SK-MEL-5 (cell line): Measurements from ENCODE around the gene RPS25. TPM values are rescaled to one million over a fixed set of nuclear protein-coding genes. Genes with fewer than 3 reads are reported as not detected.
"Not testable (repeated sequence)": the region's sequence is repeated elsewhere in the genome, so short reads cannot be mapped to it uniquely, and the experiment has no call there.

Experiments used
- DNase-seq: peaks from one replicate; pipeline ENCODE4 v3.0.0-alpha.2; 2016; ENCODE audit warnings: low read depth, low spot score
- in situ Hi-C: cut with HindIII; loops from 2 replicates; pipeline ENCODE4 v1.10.0; 2016; ENCODE audit warnings: low sequenced_read_pairs, high pct_unique_total_duplicates, low pct_unique_long_range_greater_than_20kb
- polyA plus RNA-seq, 2 experiments: library from polyadenylated mRNA; depleted of rRNA; stranded (reverse); fragments of >200 nt; gene quantifications; 2 replicates each; pipeline ENCODE4 v1.2.3, GENCODE V29; 2015
- total RNA-seq: library from RNA; depleted of rRNA; stranded (reverse); fragments of >200 nt; shearing (Covaris generic); gene quantifications from 2 replicates; pipeline ENCODE4 v1.2.3, GENCODE V29; 2014; rRNA removed

Gene RPS25
- 914 and 964 TPM in 2 replicates for total RNA-seq
- polyA plus RNA-seq (2015; cell fraction: cytosol; rRNA removed), result 1,193 and 1,447 TPM in 2 replicates
- polyA plus RNA-seq (2015; cell fraction: nucleus; rRNA removed), result 721 and 724 TPM in 2 replicates

DNA sequence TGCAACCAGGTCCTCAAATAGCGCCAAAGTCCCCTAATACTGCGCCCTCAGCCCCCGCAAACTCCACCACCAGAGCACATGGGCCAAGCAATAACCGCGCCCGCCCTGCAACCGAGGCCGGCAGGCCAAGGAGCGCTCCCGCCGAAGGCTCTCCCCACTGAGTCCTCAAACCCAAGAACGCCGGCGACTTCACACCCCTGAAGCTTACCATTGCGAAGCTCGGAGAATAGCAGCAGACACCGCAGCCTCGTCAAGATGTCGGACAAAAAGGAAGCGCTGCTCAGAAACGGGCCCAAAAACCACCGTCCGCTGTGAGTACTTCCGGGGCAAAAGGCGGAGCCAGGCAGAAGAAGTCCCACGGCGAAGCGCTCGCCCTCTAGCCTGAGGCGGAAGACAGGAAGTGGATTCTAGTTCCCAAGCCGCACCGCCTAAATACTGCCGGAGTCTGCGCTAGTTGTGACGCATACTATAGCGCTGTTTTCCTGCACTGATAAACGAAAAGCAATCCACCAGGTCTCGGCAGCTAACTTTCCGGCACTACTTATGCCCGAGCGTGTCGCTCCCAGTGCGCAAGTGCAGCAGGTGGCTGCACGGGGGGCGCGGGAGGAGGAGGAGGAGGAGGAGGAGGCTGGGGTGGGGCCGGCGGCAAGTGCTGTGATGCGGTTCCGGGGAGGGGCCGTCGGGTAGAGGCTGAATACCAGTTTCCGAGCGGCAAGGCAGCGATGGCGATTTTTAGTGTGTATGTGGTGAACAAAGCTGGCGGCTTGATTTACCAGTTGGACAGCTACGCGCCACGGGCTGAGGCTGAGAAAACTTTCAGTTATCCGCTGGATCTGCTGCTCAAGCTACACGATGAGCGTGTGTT lies at the start of gene RPS25, which contains the start of gene TRAPPC4:
TSS of gene RPS25 (minus strand) at position 270 of the 865 bp plus-strand sequence. CDS start at position 211, 59 bp downstream.
TSS of gene TRAPPC4 (plus strand) at position 693 of the 865 bp plus-strand sequence. CDS start at position 723, 30 bp downstream.
- DNase-seq, result peak; percentile 93
- in situ Hi-C loops, result no loop called here

DNA sequence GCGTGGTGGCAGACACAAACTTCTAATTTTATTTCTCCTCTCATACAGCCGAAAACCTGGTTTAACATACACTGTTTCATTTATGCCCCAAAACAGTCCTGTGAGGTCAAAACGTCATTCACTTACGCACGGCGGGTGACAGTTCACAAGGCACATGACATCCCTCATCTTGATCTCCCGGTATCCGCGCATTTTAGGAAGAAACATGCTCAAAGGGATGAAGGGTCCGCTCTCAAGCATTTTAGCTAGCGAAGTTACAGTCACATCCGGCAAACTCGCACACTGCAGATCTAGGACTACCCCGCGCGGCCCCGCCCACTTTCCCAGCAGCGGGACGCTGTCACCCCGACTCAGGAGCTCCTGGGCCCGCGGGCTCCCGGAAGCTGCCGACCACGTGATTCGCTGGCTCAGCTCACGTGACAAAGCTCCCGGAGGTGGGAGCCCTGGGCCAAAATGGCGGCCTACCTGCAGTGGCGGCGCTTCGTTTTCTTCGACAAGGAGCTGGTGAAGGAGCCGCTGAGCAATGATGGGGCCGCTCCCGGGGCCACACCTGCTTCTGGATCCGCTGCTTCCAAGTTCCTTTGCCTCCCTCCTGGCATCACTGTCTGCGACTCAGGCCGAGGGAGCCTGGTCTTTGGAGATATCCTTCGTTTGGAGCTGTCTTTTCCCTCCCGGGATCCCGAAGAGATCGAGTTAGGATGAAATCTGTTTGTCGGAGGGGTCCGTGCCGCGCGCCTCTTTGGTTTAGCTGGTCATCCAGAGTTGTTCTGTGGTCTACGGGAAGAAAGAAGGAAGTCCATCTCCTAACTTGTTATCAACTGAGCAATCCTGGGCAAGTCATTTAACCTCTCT lies 49.5 kb upstream of the RPS25 start, which contains the start of gene VPS11:
TSS of gene VPS11 (plus strand) at position 448 of the 852 bp plus-strand sequence. CDS start at position 454, 6 bp downstream.
- in situ Hi-C loops, result no loop called here
- DNase-seq, result peak; percentile 92

DNA sequence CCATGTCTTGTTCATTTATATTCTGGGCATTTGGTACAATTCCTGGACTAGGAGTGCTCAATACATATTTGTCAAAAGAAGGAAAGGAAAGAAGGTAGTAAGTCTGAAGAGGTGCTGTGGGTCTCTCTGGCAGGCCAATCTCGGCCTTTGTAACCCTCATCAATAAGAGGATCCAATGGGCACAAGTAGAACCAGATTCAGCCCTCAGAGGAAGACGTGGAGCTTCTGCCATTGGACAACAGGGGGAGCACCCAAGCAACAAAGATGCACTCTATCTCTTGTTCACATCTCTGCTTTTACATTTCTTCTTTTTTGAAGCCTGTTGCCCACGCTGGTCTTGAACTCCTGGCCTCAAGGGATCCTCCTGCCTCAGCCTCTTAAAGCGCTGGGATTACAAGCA lies 47.2 kb upstream of the RPS25 start:
- DNase-seq, result peak; percentile 61
- in situ Hi-C loops, result no loop called here

DNA sequence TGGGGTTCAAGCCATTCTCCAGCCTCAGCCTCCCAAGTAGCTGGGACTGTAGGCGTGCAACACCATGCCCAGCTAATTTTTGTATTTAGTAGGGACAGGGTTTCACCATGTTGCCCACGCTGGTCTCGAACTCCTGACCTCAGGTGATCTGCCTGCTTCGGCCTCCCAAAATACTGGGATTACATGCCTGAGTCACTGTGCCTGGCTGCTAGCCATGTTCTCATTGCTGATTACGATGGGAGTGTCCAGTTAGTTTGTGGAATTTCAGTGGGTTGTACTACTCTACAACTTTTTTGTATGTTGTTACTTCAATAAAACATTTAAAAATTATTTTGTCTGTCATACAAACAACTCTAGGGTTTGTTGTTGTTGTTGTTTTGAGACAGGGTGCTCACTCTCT lies 44.6 kb upstream of the RPS25 start:
- DNase-seq, result no peak
- in situ Hi-C loops, result no loop called here

DNA sequence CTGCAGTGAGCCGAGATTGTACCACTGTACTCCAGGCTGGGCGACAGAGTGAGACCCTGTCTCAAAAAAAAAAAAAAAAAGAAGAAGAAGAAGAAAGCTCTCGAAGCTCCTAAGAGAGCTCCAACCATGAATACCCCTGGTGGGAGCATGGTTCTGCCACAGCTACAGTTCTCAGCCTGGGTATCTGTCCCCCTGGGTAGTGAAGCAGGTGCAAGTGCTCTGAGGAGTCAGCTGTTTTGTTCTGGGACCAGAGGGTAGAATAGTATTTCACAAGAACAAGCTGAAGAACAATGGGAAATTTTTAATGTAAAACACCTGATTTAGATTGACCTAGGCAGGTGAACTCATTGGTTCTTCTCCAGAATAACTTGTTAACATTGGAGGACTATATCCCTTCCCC lies 43.1 kb upstream of the RPS25 start:
- in situ Hi-C loops, result no loop called here
- no peak for DNase-seq

DNA sequence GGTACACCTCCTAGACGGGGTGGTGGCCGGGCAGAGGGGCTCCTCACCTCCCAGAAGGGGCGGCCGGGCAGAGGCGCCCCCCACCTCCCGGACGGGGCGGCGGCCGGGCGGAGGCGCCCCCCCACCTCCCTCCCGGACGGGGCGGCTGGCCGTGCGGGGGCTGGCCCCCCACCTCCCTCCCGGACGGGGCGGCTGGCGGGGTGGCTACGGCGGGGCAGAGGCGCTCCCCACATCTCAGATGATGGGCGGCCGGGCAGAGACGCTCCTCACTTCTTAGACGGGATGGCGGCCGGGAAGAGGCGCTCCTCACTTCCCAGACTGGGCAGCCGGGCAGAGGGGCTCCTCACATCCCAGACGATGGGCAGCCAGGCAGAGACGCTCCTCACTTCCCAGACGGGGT lies 41.0 kb upstream of the RPS25 start:
- DNase-seq, result not testable (repeated sequence)

DNA sequence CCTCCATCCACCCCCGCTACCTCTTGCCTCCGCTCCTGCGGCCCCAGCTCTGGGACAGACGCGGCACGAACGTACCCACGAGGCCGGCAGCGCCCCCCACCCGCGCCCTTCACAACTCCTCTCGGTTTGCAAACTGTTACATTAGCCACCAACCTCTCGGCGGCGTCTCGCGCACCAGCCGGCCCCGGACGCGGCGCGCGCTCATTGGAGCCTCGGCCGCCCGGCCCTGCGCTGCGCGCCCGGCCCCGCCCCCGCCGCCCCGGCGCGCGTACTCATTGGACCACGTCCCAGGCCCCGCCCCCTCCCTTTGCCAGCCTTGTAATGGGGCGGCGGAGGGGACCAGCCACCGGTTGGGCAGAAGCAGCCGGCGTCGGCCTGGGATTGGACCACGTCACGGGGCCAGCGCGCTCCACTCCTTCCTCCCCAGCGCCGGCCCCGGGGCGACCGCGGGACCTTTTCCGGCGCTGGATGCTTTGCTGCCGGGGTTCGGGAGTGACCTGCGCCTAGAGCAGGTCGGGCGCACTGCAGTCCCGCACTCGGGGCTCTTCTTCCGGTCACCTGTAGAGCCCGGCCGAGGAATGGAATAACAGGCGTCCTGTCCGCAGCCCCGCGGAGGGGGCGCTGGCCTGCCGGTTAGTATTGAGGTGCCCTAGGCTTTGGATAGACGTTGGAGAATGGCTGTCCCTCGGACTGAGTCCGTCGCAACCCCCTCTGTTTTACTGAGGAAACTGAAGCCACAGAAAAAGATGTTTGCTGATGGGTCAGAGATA lies 39.0 kb upstream of the RPS25 start, which contains the start of gene HYOU1:
TSS of gene HYOU1 (minus strand) at position 206 of the 770 bp plus-strand sequence. CDS start 1,045 bp downstream, outside the sequence.
- DNase-seq, result peak; percentile 92
- in situ Hi-C loops, result no loop called here

More for the DNA sequence above, 41.0 kb upstream of the RPS25 start:
- in situ Hi-C loops, result not testable (repeated sequence)

DNA sequence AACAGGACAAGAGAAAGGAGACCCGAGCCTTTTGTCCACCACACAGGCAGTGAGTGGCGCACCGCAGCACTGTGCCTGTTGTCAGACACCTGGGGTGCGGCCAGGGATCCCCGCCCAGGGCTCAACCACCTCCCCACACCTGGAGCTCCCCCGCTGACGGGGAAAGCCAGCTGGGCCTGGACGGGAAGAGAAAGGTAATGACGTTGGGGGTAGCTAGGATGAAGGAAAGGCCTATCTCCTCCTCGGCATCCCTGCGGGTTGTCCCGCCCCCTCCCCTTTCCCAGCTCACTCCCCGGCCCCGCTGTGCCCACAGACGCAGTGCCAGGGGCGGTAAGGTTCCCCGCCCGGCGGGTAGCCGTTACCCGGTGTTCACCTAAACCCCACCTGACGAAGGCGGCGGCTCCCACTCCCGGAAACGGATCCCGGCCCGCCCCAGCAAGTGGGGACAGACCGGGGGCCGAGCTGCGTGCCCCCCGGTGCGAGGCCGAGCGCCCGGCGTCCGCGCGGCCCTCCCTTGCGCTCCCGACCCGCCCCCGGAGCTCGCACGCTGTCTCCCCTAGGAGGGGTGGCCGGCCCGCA lies 38.4 kb upstream of the RPS25 start:
- in situ Hi-C loops, result no loop called here
- DNase-seq, result no peak

DNA sequence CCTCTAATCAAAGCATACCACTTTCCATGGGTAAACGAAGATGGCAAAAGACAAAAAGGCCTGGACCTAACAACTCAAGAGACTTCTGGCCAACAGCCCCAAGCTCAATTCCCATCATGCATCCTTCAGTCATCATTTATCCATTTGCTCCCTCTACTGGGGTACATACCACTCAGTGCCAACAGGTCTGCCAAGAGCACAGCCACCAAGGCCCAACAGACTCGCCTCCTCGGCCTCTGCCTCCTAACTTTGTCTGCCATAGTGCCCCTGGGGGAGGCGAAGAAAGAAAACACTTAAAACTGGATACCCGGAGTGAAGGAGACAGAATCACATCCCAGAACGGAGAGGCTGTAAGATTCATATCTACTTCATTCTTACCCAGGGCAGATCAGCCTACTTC lies 37.8 kb upstream of the RPS25 start:
- DNase-seq, result peak; percentile 61

DNA sequence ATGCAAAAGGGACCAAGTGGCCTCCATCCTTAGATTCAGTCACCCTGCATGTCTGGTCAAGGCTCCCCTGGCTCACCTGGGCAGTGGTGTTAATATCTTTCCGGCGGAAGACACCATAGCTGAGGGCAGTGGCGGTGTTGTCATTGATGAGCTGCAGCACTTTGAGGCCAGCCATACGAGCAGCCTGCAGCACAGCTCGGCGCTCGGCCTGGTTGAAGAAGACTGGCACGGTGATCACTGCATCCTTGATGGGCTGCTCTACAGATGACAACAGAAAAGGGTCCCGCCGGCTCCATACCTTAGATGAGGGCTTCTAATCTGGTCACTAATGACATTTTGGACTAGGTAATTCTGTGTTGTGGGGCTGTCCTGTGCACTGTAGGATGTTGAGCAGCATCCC lies 36.3 kb upstream of the RPS25 start:
- in situ Hi-C loops, result no loop called here

More for the DNA sequence above, 37.8 kb upstream of the RPS25 start:
- in situ Hi-C loops, result no loop called here

DNA sequence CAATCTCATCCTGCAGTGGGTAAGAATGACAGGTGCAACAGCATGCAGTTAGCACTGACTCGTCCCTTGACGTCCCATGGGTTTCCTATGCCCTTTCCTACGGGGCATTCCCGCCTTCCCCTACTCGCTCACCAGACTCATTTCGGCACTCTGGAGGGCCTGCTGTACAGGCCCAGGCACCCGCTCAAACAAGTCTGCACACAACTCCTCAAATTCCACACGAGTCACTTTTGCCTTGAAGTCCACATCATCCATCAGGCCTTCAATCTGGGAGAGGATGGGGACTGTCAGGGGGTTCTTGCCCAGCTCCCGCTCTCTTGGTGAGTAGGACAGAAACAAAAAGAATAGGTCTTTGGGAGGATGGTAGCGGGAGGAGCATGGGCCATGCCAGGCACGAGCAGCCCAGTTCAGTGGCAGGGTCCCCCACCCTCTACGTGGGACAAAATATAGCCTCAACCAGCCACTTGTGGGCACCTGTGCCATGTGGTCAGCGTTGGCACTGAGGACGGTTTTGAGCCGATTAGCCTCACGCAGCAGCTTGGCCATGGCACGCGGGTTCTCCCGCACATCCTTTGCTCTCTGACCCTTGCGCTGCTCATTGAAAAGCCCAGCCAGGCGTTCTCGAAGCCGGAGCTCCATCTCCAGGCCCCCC lies 34.1 kb upstream of the RPS25 start:
- in situ Hi-C loops, result no loop called here
- DNase-seq, result no peak

More for the DNA sequence above, 36.3 kb upstream of the RPS25 start:
- DNase-seq, result no peak

DNA sequence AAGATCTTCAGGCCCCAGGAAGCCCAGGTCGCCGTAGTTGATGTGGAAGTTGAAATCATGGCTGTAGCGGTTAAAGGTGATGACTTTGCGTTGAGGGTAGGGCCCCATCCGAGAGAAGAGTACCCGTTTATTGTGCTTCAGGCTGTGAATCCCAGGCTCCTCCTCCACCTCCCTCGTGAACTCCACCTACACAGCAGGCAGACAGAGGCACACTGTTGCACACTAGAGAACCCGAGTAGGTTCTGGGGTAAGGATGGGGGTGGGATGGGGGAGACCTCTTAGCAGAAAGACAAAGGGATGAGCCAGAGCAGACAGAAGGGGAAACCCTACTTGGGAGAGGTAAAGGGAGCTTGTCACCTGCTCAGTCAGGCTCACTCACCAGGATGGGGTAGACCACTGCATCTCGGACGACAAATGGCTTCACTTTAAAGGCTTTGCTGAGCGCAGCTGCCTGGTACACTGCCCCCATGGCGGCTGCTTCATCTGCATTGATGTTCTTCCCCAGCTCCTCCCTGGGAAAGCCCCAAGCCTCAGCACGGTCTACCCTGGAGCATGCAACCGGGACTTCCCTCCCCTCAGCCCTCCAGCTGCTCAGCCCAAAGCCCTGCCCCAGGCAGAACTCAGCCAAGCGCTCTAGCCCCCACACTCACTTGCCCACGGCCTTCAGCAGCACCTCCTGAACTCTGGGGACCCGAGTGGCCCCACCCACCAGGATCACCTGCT lies 33.5 kb upstream of the RPS25 start:
- no peak for DNase-seq
- in situ Hi-C loops, result no loop called here

DNA sequence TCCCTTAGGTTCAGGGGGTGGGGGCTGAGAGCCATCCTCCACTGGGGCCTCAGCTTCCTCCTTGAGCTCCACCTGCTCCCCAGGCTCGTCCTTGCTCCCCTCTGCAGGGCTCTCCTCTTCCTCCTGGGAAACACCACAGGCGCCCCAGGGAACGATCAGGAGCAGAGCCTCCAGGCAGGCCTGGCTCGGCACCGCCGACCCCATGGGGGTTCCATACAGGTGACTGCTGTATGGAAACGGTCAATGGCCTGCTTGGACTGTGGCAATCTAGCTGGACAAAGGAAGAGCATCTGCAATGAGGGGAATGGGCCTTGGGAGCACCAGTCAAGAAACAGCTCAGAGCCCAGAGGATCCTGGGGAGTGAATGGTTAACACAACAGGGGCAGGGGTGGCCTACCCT lies 30.9 kb upstream of the RPS25 start:
- in situ Hi-C loops, result no loop called here
- no peak for DNase-seq

DNA sequence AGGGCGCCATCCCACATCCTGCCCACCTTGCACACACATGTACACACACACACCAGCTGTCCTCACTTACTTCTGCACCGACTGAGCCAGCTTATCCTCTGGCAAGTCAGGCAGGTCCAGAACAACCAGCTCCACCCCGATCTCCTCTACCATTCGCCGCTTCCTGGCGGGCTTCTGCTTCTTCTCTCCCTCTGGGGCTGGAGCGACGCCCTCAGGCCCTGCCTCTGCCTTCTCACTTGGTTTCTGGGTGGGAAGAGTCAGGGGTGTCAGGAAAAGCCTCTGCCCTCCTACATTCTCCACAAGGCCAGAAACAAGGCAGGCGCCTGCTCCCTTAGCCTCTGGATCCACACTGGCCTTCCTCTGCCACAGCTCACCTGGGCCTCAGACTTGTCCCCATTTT lies 30.5 kb upstream of the RPS25 start:
- no peak for DNase-seq
- in situ Hi-C loops, result no loop called here

DNA sequence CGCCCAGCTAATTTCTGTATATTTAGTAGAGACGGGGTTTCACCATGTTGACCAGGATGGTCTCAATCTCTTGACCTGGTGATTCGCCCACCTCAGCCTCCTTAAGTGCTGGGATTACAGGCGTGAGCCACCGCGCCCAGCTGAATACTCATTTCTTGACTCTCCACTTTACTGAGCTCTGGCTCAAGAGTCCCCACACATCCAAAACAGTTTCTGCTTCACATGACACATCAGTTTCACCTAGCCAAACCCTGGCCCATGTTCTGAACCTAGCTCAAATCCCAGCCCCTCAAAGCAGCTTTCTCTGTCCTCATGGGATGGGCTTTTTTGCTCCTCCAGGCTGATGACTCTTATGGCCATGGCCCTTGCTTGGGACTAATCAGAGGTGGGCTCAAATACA lies 29.1 kb upstream of the RPS25 start:
- in situ Hi-C loops, result no loop called here

DNA sequence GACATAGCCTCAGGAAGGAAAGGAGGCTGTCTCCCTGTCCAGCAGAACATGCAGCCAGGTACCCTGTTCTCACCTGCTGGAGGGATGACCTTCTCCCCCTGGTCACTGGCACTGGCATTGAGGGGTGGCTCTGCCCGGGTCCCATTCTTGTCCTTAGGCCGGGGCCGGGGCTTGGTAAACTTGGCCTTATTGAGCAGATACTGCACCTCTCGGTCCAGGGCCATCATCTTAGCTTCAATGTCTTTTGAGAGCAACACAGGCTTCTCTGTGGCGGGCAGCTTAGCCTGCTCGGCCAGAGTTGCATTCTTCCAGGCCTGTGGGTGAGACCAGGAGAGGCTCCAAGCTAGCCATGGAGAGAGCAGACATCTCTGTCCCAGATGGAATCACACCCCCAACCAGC lies 28.3 kb upstream of the RPS25 start:
- no peak for DNase-seq
- in situ Hi-C loops, result no loop called here

More for the DNA sequence above, 29.1 kb upstream of the RPS25 start:
- no peak for DNase-seq
